IPS DF 4.7 (cell line): ENCODE results near the gene GNAS.
"Not testable (repeated sequence)": the region's sequence is repeated elsewhere in the genome, so short reads cannot be mapped to it uniquely, and the experiment has no call there.

ENCODE experiments used
- DNase-seq: peaks from one replicate; pipeline ENCODE4 v3.0.0-alpha.2; 2013; ENCODE audit warnings: low spot score; ENCODE audit errors: extremely low read depth

GNAS gene

GRCh38 chr20:58828136-58828535 lies 24.4 kb upstream of the GNAS start:
- no peak for DNase-seq

- DNase-seq: not testable (repeated sequence)
Observed at GRCh38 chr20:58828804-58829203, 23.7 kb upstream of the GNAS start.

- DNase-seq: no peak
Observed at GRCh38 chr20:58829531-58829941, 23.0 kb upstream of the GNAS start.

- DNase-seq: no peak
Observed at GRCh38 chr20:58832457-58832856, 20.1 kb upstream of the GNAS start.

- DNase-seq: no peak
Observed at GRCh38 chr20:58833921-58834320, 18.6 kb upstream of the GNAS start.

GRCh38 chr20:58835231-58835630 lies 17.3 kb upstream of the GNAS start:
- DNase-seq: no peak

GRCh38 chr20:58836616-58837204 lies 15.8 kb upstream of the GNAS start:
- no peak for DNase-seq

- DNase-seq: no peak
Observed at GRCh38 chr20:58837717-58838116, 14.8 kb upstream of the GNAS start.

- no peak for DNase-seq
Observed at GRCh38 chr20:58838174-58838573, 14.3 kb upstream of the GNAS start.

GRCh38 chr20:58839474-58839874 lies 13.0 kb upstream of the GNAS start:
- DNase-seq: no peak

GRCh38 chr20:58839991-58840747 lies 12.3 kb upstream of the GNAS start:
- no peak for DNase-seq

GRCh38 chr20:58840816-58841538 lies 11.5 kb upstream of the GNAS start:
- DNase-seq: no peak

- DNase-seq: no peak
Observed at GRCh38 chr20:58841539-58842264, 10.8 kb upstream of the GNAS start.

GRCh38 chr20:58842276-58842675 lies 10.2 kb upstream of the GNAS start:
- no peak for DNase-seq

- DNase-seq: no peak
Observed at GRCh38 chr20:58843128-58843556, 9.4 kb upstream of the GNAS start.

GRCh38 chr20:58845706-58846105 lies 6.8 kb upstream of the GNAS start:
- DNase-seq: no peak

- DNase-seq: no peak
Observed at GRCh38 chr20:58847463-58847862, 5.1 kb upstream of the GNAS start.

GRCh38 chr20:58850693-58851174 lies 1.8 kb upstream of the GNAS start, which contains the start of gene GNAS-AS1:
Gene GNAS-AS1, minus strand, starts transcription at chr20:58850902.
- no peak for DNase-seq

- DNase-seq: no peak
Observed at GRCh38 chr20:58851221-58851968, 1.1 kb upstream of the GNAS start.

GRCh38 chr20:58851969-58852458 lies 502 bp upstream of the GNAS start:
- no peak for DNase-seq

GRCh38 chr20:58853466-58853865 lies 950 bp downstream of the GNAS start:
- DNase-seq: no peak
